Spleen (tissue), 11 donors: ENCODE measurements around the gene FRMD5. TPM values are rescaled to one million over a fixed set of nuclear protein-coding genes. Genes with fewer than 3 reads are reported as not detected.

Experiments
- DNase-seq: peaks from one replicate; pipeline ENCODE4 v3.0.0-alpha.2; 2020
- H3K27ac ChIP-seq, 8 donors: fragments of 200-600 bp; sonication (generic) in 7 of 8; 1 replicate in 4 of 8; 2 replicates in 4 of 8; pipeline versions ENCODE4 v1.5.0 to v1.8.0; 2016 to 2021; ENCODE audit warnings: inconsistent platforms in 4 of 8, mild to moderate bottlenecking in 4 of 8, moderate library complexity in 1 of 8
- H3K27me3 ChIP-seq, 7 donors: fragments of 200-600 bp; sonication (generic) in 6 of 7; replicated peaks in 1 of 7; 1 replicate in 4 of 7; 2 replicates in 3 of 7; pipeline versions ENCODE4 v1.5.0 to v1.8.0; 2016 to 2021; ENCODE audit warnings: inconsistent platforms in 3 of 7, mild to moderate bottlenecking in 1 of 7
- H3K36me3 ChIP-seq, 6 donors: fragments of 200-600 bp; sonication (generic) in 5 of 6; 1 replicate in 4 of 6; 2 replicates in 2 of 6; pipeline versions ENCODE4 v1.5.0 to v1.8.0; 2016 to 2021; ENCODE audit warnings: inconsistent platforms in 2 of 6
- H3K4me1 ChIP-seq, 6 donors: fragments of 200-600 bp; sonication (generic) in 5 of 6; 1 replicate in 3 of 6; 2 replicates in 3 of 6; pipeline versions ENCODE4 v1.5.0 to v1.8.0; 2016 to 2021; ENCODE audit warnings: inconsistent platforms in 3 of 6
- H3K4me3 ChIP-seq, 8 donors: fragments of 200-600 bp; sonication (generic) in 7 of 8; 1 replicate in 4 of 8; 2 replicates in 4 of 8; pipeline versions ENCODE4 v1.5.0 to v1.8.0; 2016 to 2021; ENCODE audit warnings: inconsistent platforms in 4 of 8, mild to moderate bottlenecking in 4 of 8, moderate library complexity in 2 of 8
- H3K9me3 ChIP-seq, 8 donors: fragments of 200-600 bp; sonication (generic) in 7 of 8; 1 replicate in 4 of 8; 2 replicates in 4 of 8; pipeline versions ENCODE4 v1.5.0 to v1.8.0; 2016 to 2021; ENCODE audit warnings: inconsistent platforms in 4 of 8
- CTCF ChIP-seq, 11 experiments: fragments of 200-600 bp in 7 of 11; fragments of 450-650 bp in 4 of 11; sonication (generic) in 4 of 11; IDR thresholded peaks in 8 of 11; conservative IDR thresholded peaks in 3 of 11; 1 replicate in 7 of 11; 2 replicates in 4 of 11; pipeline versions ENCODE4 v1.4.0 to v1.8.0; 2016 to 2021; ENCODE audit warnings: antibody characterized with exemption in 11 of 11, inconsistent platforms in 4 of 11, mild to moderate bottlenecking in 1 of 11
- POLR2A ChIP-seq, 3 donors: fragments of 450-650 bp; IDR thresholded peaks; one replicate each; pipeline ENCODE4 v1.5.1; 2017; ENCODE audit warnings: antibody characterized with exemption in 3 of 3, mild to moderate bottlenecking in 1 of 3
- POLR2AphosphoS5 ChIP-seq, 3 donors: sonication (generic); formaldehyde crosslinking; IDR thresholded peaks; one replicate each; pipeline ENCODE4 v1.5.1; 2017; ENCODE audit warnings: antibody characterized with exemption in 3 of 3
- WGBS, 5 donors: extraction: QIAGEN DNeasy Blood & Tissue Kit in 3 of 5; methylation state at CpG; one replicate each; pipeline versions ENCODE4 v1.1.5 to v1.1.7; 2013 to 2018; 5-methylcytosine and 5-hydroxymethylcytosine counted together
- intact Hi-C: fragments of 100-400 bp; cut with DNase I; formaldehyde crosslinking; loops from one replicate; pipeline ENCODE4 v1.15.0; 2023; ENCODE audit warnings: low total_unique reads
- polyA plus RNA-seq, 3 donors: library from polyadenylated mRNA; stranded (reverse); fragments of 200-250 nt; gene quantifications; one replicate each; pipeline ENCODE4 v1.2.1, GENCODE V29; 2013
- total RNA-seq, 7 donors: library from RNA; depleted of rRNA in 3 of 7; stranded (reverse); fragments of >200 nt in 3 of 7; fragmentation: NEBNext Ultra II Directional in 4 of 7; extraction: Animal tissue kit (Norgen Biotek cat#: 25700) in 4 of 7; gene quantifications; one replicate each; pipeline versions ENCODE4 v1.1.0 to v1.2.1, GENCODE V29; 2016 to 2021
- donor health status: healthy with polysubstance abuse.
- donor health status: DM: no; HTN: no; CAD: no; lungs with moderate emphysema.
- donor health status: DM: no; HTN: no; CAD: no.
- donor health status: Bipolar disorder and iron deficiency.
- donor health status: healthy.
- donor health status: DM: no; HTN: no; CAD: no.
- donor health status: DM: yes; HTN: yes; CAD: no.

FRMD5 gene
- total and polyA plus RNA-seq, 10 donors = 0.09 to 1.0 (median 0.43) TPM; not detected in 1

- no peak for TF ChIP-seq POLR2AphosphoS5 (IDR thresholded peaks at IDR 0.05)
- TF ChIP-seq POLR2A (IDR thresholded peaks at IDR 0.05) = no peak
- no peak for TF ChIP-seq CTCF (IDR thresholded peaks at IDR 0.05 in 8 of 11, conservative IDR thresholded peaks at IDR 0.05 in 3 of 11)
- no peaks in the 10 kb centered on the region for H3K9me3 ChIP-seq
- no peak overlapping the region for H3K27ac ChIP-seq
- WGBS, 5 donors = 78 to 92% (median 87%) methylated on average over 4 of the region's 4 CpGs
- DNase-seq = no peak
- intact Hi-C loops = loop anchor here (10.0 kb wide), 1 partner anchor 306 kb away; no protein-coding TSS in a partner anchor
- H3K36me3 ChIP-seq = no peaks in the 10 kb centered on the region
- peaks cover 0 to 8% (median 3%) of the 10 kb centered on the region in 6 donors for H3K4me1 ChIP-seq
- H3K27me3 ChIP-seq = no peaks in the 10 kb centered on the region
- no peak overlapping the region for H3K4me3 ChIP-seq
These were observed 286.5 kb downstream of the FRMD5 start for GRCh38 chr15:43908516-43909050.

- no peak for DNase-seq
- TF ChIP-seq POLR2A (IDR thresholded peaks at IDR 0.05) (no peak), CTCF (IDR thresholded peaks at IDR 0.05 in 8 of 11, conservative IDR thresholded peaks at IDR 0.05 in 3 of 11) (no peak), POLR2AphosphoS5 (IDR thresholded peaks at IDR 0.05) (no peak)
- Histone ChIP-seq H3K4me3 (no peak overlapping the region), H3K27ac (no peak overlapping the region), H3K4me1 (peaks cover 0 to 9% (median 3%) of the 10 kb centered on the region in 6 donors), H3K36me3 (no peaks in the 10 kb centered on the region), H3K27me3 (no peaks in the 10 kb centered on the region), H3K9me3 (no peaks in the 10 kb centered on the region)
- intact Hi-C loops = loop anchor here (10.0 kb wide), 1 partner anchor 309 kb away; no protein-coding TSS in a partner anchor
- 94 to 96% (median 94%) methylated on average over 7 of the region's 7 CpGs for WGBS, 5 donors
These were observed 289.3 kb downstream of the FRMD5 start for GRCh38 chr15:43905755-43906154.

- Histone ChIP-seq H3K27me3 (no peaks in the 10 kb centered on the region), H3K9me3 (no peaks in the 10 kb centered on the region), H3K4me3 (no peak overlapping the region), H3K27ac (no peak overlapping the region), H3K4me1 (peaks cover 0 to 9% (median 3%) of the 10 kb centered on the region in 6 donors), H3K36me3 (no peaks in the 10 kb centered on the region)
- DNase-seq = no peak
- 18 to 26% (median 24%) methylated on average over 8 of the region's 8 CpGs for WGBS, 5 donors
- TF ChIP-seq POLR2A (IDR thresholded peaks at IDR 0.05) (no peak), POLR2AphosphoS5 (IDR thresholded peaks at IDR 0.05) (no peak), CTCF (IDR thresholded peaks at IDR 0.05 in 8 of 11, conservative IDR thresholded peaks at IDR 0.05 in 3 of 11) (peak; percentile 38 to 81 (median 72))
- intact Hi-C loops = loop anchor here (5.0 to 10.0 kb wide), 2 partner anchors 163 to 311 kb away; no protein-coding TSS in a partner anchor
These were observed 291.2 kb downstream of the FRMD5 start for GRCh38 chr15:43903864-43904290.

GRCh38 chr15:43901495-43901894 lies 293.6 kb downstream of the FRMD5 start:
- Histone ChIP-seq H3K4me3 (no peak overlapping the region), H3K9me3 (no peaks in the 10 kb centered on the region), H3K36me3 (no peaks in the 10 kb centered on the region), H3K27ac (no peak overlapping the region), H3K27me3 (no peaks in the 10 kb centered on the region), H3K4me1 (peaks cover 0 to 9% (median 3%) of the 10 kb centered on the region in 6 donors)
- DNase-seq = no peak
- intact Hi-C loops = loop anchor here (5.0 to 10.0 kb wide), 2 partner anchors 166 to 313 kb away; no protein-coding TSS in a partner anchor
- WGBS, 5 donors = 79 to 89% (median 88%) methylated on average over 10 of the region's 10 CpGs
- TF ChIP-seq POLR2A (IDR thresholded peaks at IDR 0.05) (no peak), CTCF (IDR thresholded peaks at IDR 0.05 in 8 of 11, conservative IDR thresholded peaks at IDR 0.05 in 3 of 11) (no peak), POLR2AphosphoS5 (IDR thresholded peaks at IDR 0.05) (no peak)
